ENCODE data around the gene MST1R. TPM values are rescaled to one million over a fixed set of nuclear protein-coding genes. Genes with fewer than 3 reads are reported as not detected.
A peak's percentile ranks its signal among the peaks of the same experiment; 100 is the strongest.
"Not testable (repeated sequence)": the region's sequence is repeated elsewhere in the genome, so short reads cannot be mapped to it uniquely, and the experiment has no call there.

MST1R gene
- total RNA-seq, 1 donor from 2014 or later = 6.5 TPM

DNA sequence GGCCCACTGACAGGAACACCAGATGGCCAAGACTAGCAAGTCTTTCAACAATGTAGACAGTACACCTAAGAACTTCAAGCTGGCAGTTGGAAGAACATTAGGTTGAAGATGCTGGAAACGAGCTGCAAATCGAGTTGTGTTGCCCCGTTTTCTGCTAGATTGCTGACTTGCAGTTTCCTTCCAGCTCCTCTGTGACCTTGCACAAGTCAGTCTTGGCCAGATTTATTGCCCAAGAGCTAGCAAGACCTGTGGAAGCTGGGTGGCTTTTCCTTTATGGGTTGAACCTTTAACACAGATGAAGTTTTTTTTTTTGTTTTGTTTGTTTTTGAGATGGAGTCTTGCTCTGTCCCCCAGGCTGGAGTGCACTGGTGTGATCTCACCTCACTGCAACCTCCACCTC, 33.4 kb upstream of the MST1R start:
- TF ChIP-seq, protein P1, sequence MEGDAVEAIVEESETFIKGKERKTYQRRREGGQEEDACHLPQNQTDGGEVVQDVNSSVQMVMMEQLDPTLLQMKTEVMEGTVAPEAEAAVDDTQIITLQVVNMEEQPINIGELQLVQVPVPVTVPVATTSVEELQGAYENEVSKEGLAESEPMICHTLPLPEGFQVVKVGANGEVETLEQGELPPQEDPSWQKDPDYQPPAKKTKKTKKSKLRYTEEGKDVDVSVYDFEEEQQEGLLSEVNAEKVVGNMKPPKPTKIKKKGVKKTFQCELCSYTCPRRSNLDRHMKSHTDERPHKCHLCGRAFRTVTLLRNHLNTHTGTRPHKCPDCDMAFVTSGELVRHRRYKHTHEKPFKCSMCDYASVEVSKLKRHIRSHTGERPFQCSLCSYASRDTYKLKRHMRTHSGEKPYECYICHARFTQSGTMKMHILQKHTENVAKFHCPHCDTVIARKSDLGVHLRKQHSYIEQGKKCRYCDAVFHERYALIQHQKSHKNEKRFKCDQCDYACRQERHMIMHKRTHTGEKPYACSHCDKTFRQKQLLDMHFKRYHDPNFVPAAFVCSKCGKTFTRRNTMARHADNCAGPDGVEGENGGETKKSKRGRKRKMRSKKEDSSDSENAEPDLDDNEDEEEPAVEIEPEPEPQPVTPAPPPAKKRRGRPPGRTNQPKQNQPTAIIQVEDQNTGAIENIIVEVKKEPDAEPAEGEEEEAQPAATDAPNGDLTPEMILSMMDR (IDR thresholded peaks at IDR 0.05; ENCODE audit: insufficient read depth, low read length, poor library complexity, severe bottlenecking) = no peak
- Histone ChIP-seq H3K27me3 (ENCODE audit: control insufficient read depth, insufficient read depth, low read length) (no peaks in the 10 kb centered on the region), H3K36me3 (ENCODE audit: control insufficient read depth, insufficient read depth, low read length) (no peaks in the 10 kb centered on the region), H3K4me3 (ENCODE audit: low read depth, low read length) (no peak overlapping the region)
- DNase-seq (ENCODE audit: low read depth) = no peak

- not testable (repeated sequence) for H3K4me3 ChIP-seq (ENCODE audit: low read depth, low read length); H3K36me3 ChIP-seq (ENCODE audit: control insufficient read depth, insufficient read depth, low read length); DNase-seq (ENCODE audit: low read depth)
Observed at GRCh38 chr3:49932281-49932680, 28.6 kb upstream of the MST1R start.

GRCh38 chr3:49930922-49931321, 27.2 kb upstream of the MST1R start:
- TF ChIP-seq, protein P1 (IDR thresholded peaks at IDR 0.05; ENCODE audit: insufficient read depth, low read length, poor library complexity, severe bottlenecking) = peak; percentile 12
- DNase-seq (ENCODE audit: low read depth) = no peak
- Histone ChIP-seq H3K36me3 (ENCODE audit: control insufficient read depth, insufficient read depth, low read length) (no peaks in the 10 kb centered on the region), H3K27me3 (ENCODE audit: control insufficient read depth, insufficient read depth, low read length) (no peaks in the 10 kb centered on the region), H3K4me3 (ENCODE audit: low read depth, low read length) (no peak overlapping the region)

More at GRCh38 chr3:49932281-49932680, 28.6 kb upstream of the MST1R start:
- not testable (repeated sequence) for H3K27me3 ChIP-seq (ENCODE audit: control insufficient read depth, insufficient read depth, low read length)

- Histone ChIP-seq H3K36me3 (ENCODE audit: control insufficient read depth, insufficient read depth, low read length) (no peaks in the 10 kb centered on the region), H3K27me3 (ENCODE audit: control insufficient read depth, insufficient read depth, low read length) (no peaks in the 10 kb centered on the region), H3K4me3 (ENCODE audit: low read depth, low read length) (peak overlapping the region; percentile 79)
- TF ChIP-seq, protein P1 (IDR thresholded peaks at IDR 0.05; ENCODE audit: insufficient read depth, low read length, poor library complexity, severe bottlenecking) = no peak
- DNase-seq (ENCODE audit: low read depth) = no peak
Observed at GRCh38 chr3:49930168-49930690, 26.6 kb upstream of the MST1R start.

GRCh38 chr3:49929291-49930167, 25.9 kb upstream of the MST1R start, which contains the start of gene MON1A:
Gene MON1A, minus strand, starts transcription at chr3:49929811. Its CDS starts 16,465 bp downstream, at chr3:49913346.
- TF ChIP-seq, protein P1 (IDR thresholded peaks at IDR 0.05; ENCODE audit: insufficient read depth, low read length, poor library complexity, severe bottlenecking) = peak; percentile 62
- Histone ChIP-seq H3K4me3 (ENCODE audit: low read depth, low read length) (peak within 1 kb of the TSS; percentile 79), H3K36me3 (ENCODE audit: control insufficient read depth, insufficient read depth, low read length) (no peaks in the 10 kb centered on the region), H3K27me3 (ENCODE audit: control insufficient read depth, insufficient read depth, low read length) (no peaks in the 10 kb centered on the region)
- DNase-seq (ENCODE audit: low read depth) = no peak

DNA sequence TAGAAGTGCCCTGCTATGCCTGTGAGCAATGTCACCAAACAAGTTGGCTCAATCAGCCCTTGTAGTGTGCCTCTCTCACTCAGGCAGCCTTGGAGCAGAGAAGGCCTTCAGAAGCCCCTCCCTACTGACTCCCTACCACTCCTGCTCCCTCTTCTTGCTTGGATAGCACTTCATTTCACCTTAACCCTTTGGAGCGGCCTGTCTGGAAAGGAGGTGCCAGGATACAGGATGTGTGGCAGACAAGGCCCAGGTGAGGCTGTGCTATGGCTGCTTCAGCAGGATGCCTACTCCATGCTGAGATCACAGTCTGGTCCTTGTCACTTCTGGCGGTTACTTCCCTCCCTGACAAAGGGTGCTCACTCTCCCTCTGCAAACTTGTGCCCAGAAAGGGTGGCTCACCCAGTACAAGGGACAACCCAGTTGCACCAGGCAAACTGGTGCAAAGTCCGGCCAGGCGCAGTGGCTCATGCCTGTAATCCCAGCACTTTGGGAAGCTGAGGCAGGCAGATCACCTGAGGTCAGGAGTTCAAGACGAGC, 24.9 kb upstream of the MST1R start:
- Histone ChIP-seq H3K27me3 (ENCODE audit: control insufficient read depth, insufficient read depth, low read length) (no peaks in the 10 kb centered on the region), H3K36me3 (ENCODE audit: control insufficient read depth, insufficient read depth, low read length) (no peaks in the 10 kb centered on the region), H3K4me3 (ENCODE audit: low read depth, low read length) (no peak overlapping the region)
- no peak for DNase-seq (ENCODE audit: low read depth)
- TF ChIP-seq, protein P1 (IDR thresholded peaks at IDR 0.05; ENCODE audit: insufficient read depth, low read length, poor library complexity, severe bottlenecking) = no peak

All from kidney epithelial cell (primary cell).